HepG2 (cell line): ENCODE measurements around the gene CCDC69. TPM values are rescaled to one million over a fixed set of nuclear protein-coding genes. Genes with fewer than 3 reads are reported as not detected.

Source experiments
- CAMTA2 ChIP-seq: sonication (generic); formaldehyde crosslinking; IDR thresholded peaks from 2 replicates; pipeline ENCODE4 v1.4.0; 2020; ENCODE audit warnings: mild to moderate bottlenecking, missing genetic modification reagents, borderline replicate concordance
- DNMT3B ChIP-seq: conservative IDR thresholded peaks from 2 replicates; pipeline ENCODE4 v1.6.1; 2016; ENCODE audit warnings: missing biosample characterization, control low read depth
- MIXL1 ChIP-seq: IDR thresholded peaks from 2 replicates; pipeline ENCODE4 v1.6.1; 2016
- NCOA1 ChIP-seq: sonication (generic); formaldehyde crosslinking; IDR thresholded peaks from 2 replicates; pipeline ENCODE4 v1.9.0; 2021; ENCODE audit warnings: missing genetic modification reagents
- POGZ ChIP-seq: sonication (generic); formaldehyde crosslinking; IDR thresholded peaks from 2 replicates; pipeline ENCODE4 v1.4.0; 2020; ENCODE audit warnings: mild to moderate bottlenecking, missing genetic modification reagents
- SALL1 ChIP-seq: sonication (generic); formaldehyde crosslinking; IDR thresholded peaks from 2 replicates; pipeline ENCODE4 v1.8.0; 2022; ENCODE audit warnings: mild to moderate bottlenecking, missing genetic modification reagents
- SATB2 ChIP-seq: sonication (generic); formaldehyde crosslinking; IDR thresholded peaks from 2 replicates; pipeline ENCODE4 v1.5.0; 2020; ENCODE audit warnings: missing genetic modification reagents
- SRSF1 ChIP-seq: fragments of 200-400 bp; formaldehyde crosslinking; optimal IDR thresholded peaks from 2 replicates; pipeline ENCODE3; 2017; ENCODE audit warnings: mild to moderate bottlenecking, low read depth, low read length, moderate library complexity
- ZBTB1 ChIP-seq: sonication (generic); formaldehyde crosslinking; IDR thresholded peaks from 2 replicates; pipeline ENCODE4 v1.4.0; 2020; ENCODE audit warnings: missing genetic modification reagents, borderline replicate concordance
- ZNF296 ChIP-seq: sonication (generic); formaldehyde crosslinking; conservative IDR thresholded peaks from 2 replicates; pipeline ENCODE4 v1.5.0; 2020; ENCODE audit warnings: mild to moderate bottlenecking, missing genetic modification reagents
- ZNF550 ChIP-seq: sonication (generic); formaldehyde crosslinking; IDR thresholded peaks from 2 replicates; pipeline ENCODE4 v1.4.0; 2020; ENCODE audit warnings: mild to moderate bottlenecking, missing genetic modification reagents, borderline replicate concordance
- ZNF790 ChIP-seq: sonication (generic); formaldehyde crosslinking; IDR thresholded peaks from 2 replicates; pipeline ENCODE4 v1.8.0; 2022; ENCODE audit warnings: missing genetic modification reagents, mild to moderate bottlenecking, borderline replicate concordance
- polyA plus RNA-seq, 8 experiments: library from polyadenylated mRNA; depleted of rRNA in 3 of 8; stranded (reverse) in 7 of 8; unstranded in 1 of 8; fragments of >200 nt; fragmentation: Illumina TruSeq in 4 of 8; extraction: Trizol in 4 of 8; gene quantifications; 2 replicates each; pipeline versions ENCODE4 v1.2.1 to v1.2.3, GENCODE V29; 2011 to 2016; ENCODE audit warnings: low read depth in 4 of 8, missing spikeins in 1 of 8, mixed read lengths in 1 of 8; ENCODE audit not compliant: insufficient read depth in 1 of 8
- total RNA-seq, 5 experiments: library from RNA; depleted of rRNA; stranded (reverse); fragments of >200 nt; fragmentation: Illumina TruSeq; extraction: Trizol; gene quantifications; 2 replicates each; pipeline ENCODE4 v1.2.3, GENCODE V29; 2016; ENCODE audit warnings: low read depth in 1 of 5
- TF ChIP-seq, protein P1 (sequence below): sonication (generic); formaldehyde crosslinking; IDR thresholded peaks from 2 replicates; pipeline ENCODE4 v1.8.0; 2023; ENCODE audit warnings: mild to moderate bottlenecking, missing genetic modification reagents
- TF ChIP-seq, protein P2 (sequence below): sonication (generic); formaldehyde crosslinking; IDR thresholded peaks from 2 replicates; pipeline ENCODE4 v1.4.0; 2020; ENCODE audit warnings: missing genetic modification reagents, borderline replicate concordance
- TF ChIP-seq, protein P3 (sequence below): sonication (generic); formaldehyde crosslinking; IDR thresholded peaks from 2 replicates; pipeline ENCODE4 v1.4.0; 2020; ENCODE audit warnings: missing genetic modification reagents, mild to moderate bottlenecking, borderline replicate concordance
- TF ChIP-seq, protein P4 (sequence below): sonication (generic); formaldehyde crosslinking; IDR thresholded peaks from 2 replicates; pipeline ENCODE4 v1.4.0; 2020; ENCODE audit warnings: low read depth, mild to moderate bottlenecking, missing genetic modification reagents
- TF ChIP-seq, protein P5 (sequence below): sonication (generic); formaldehyde crosslinking; IDR thresholded peaks from 2 replicates; pipeline ENCODE4 v1.9.0; 2021; ENCODE audit warnings: missing genetic modification reagents, mild to moderate bottlenecking, borderline replicate concordance
- TF ChIP-seq, protein P6 (sequence below): sonication (generic); formaldehyde crosslinking; IDR thresholded peaks from 2 replicates; pipeline ENCODE4 v1.5.0; 2020; ENCODE audit warnings: missing genetic modification reagents, mild to moderate bottlenecking, borderline replicate concordance
- TF ChIP-seq, protein P7 (sequence below): sonication (generic); formaldehyde crosslinking; IDR thresholded peaks from 2 replicates; pipeline ENCODE4 v1.8.1; 2023; ENCODE audit warnings: mild to moderate bottlenecking, inconsistent platforms, moderate library complexity, missing genetic modification reagents, borderline replicate concordance

CCDC69 gene
- total and polyA plus RNA-seq, 2 of the 13 experiments (the other 11 are each of a cell fraction or from before 2014, with no cell fraction given) = 12.2 to 45.2 TPM

DNA sequence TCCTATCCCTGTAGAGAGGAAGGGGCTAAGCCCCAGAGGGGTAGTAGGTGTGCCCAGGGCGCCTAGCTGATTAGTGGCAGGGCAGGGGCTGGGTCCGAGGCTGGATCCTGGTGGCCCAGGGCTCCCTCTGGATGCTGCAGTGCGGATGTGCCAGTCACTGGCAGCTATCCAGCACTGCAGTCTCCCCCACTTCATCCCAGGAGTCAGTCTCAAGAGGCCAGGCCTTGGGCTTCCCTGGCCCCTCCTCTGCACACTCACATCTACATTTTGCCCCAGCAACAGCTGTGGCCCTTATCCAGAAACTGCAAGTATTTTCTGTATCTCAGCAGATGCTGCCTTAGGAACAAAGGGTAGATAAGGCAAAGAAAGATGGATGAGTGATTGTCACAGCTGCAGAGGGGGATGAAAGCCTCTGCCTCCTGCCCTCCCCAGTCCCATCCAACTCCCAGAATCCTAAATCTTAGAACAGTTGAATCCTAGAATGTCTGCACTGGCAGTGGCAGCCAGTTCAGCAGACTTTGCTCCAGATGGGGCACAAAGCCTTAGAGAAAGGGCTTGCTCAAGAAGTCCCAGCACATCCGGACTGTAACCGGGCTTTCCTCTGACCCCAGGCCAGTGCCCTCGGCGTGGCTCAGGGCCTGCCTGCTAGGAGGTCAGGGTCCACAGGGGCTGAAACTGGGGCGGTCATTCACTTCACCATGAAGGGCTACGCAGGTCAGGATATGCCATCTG lies 68.0 kb downstream of the CCDC69 start (continued):
- TF ChIP-seq CAMTA2 (CRISPR knock-in tag) (no peak), SRSF1 (no peak), ZNF550 (CRISPR knock-in tag) (no peak), NCOA1 (CRISPR knock-in tag) (no peak), DNMT3B (CRISPR knock-in tag) (no peak), SATB2 (CRISPR knock-in tag) (no peak), ZBTB1 (CRISPR knock-in tag) (no peak), MIXL1 (CRISPR knock-in tag) (no peak), ZNF296 (CRISPR knock-in tag) (no peak), ZNF790 (no peak), POGZ (peak; percentile 42; the same call in 1 of the 2 replicates), SALL1 (CRISPR knock-in tag) (peak; percentile 71)
- TF ChIP-seq, protein P1, sequence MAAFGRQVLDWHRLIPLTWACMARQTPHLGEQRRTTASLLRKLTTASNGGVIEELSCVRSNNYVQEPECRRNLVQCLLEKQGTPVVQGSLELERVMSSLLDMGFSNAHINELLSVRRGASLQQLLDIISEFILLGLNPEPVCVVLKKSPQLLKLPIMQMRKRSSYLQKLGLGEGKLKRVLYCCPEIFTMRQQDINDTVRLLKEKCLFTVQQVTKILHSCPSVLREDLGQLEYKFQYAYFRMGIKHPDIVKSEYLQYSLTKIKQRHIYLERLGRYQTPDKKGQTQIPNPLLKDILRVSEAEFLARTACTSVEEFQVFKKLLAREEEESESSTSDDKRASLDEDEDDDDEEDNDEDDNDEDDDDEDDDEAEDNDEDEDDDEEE (CRISPR knock-in tag) = no peak
- TF ChIP-seq, protein P2, sequence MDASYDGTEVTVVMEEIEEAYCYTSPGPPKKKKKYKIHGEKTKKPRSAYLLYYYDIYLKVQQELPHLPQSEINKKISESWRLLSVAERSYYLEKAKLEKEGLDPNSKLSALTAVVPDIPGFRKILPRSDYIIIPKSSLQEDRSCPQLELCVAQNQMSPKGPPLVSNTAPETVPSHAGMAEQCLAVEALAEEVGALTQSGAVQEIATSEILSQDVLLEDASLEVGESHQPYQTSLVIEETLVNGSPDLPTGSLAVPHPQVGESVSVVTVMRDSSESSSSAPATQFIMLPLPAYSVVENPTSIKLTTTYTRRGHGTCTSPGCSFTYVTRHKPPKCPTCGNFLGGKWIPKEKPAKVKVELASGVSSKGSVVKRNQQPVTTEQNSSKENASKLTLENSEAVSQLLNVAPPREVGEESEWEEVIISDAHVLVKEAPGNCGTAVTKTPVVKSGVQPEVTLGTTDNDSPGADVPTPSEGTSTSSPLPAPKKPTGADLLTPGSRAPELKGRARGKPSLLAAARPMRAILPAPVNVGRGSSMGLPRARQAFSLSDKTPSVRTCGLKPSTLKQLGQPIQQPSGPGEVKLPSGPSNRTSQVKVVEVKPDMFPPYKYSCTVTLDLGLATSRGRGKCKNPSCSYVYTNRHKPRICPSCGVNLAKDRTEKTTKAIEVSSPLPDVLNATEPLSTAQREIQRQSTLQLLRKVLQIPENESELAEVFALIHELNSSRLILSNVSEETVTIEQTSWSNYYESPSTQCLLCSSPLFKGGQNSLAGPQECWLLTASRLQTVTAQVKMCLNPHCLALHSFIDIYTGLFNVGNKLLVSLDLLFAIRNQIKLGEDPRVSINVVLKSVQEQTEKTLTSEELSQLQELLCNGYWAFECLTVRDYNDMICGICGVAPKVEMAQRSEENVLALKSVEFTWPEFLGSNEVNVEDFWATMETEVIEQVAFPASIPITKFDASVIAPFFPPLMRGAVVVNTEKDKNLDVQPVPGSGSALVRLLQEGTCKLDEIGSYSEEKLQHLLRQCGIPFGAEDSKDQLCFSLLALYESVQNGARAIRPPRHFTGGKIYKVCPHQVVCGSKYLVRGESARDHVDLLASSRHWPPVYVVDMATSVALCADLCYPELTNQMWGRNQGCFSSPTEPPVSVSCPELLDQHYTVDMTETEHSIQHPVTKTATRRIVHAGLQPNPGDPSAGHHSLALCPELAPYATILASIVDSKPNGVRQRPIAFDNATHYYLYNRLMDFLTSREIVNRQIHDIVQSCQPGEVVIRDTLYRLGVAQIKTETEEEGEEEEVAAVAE (CRISPR knock-in tag) = no peak
- TF ChIP-seq, protein P3, sequence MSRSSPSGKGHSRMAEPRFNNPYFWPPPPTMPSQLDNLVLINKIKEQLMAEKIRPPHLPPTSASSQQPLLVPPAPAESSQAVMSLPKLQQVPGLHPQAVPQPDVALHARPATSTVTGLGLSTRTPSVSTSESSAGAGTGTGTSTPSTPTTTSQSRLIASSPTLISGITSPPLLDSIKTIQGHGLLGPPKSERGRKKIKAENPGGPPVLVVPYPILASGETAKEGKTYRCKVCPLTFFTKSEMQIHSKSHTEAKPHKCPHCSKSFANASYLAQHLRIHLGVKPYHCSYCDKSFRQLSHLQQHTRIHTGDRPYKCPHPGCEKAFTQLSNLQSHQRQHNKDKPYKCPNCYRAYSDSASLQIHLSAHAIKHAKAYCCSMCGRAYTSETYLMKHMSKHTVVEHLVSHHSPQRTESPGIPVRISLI (CRISPR knock-in tag) = no peak
- TF ChIP-seq, protein P4, sequence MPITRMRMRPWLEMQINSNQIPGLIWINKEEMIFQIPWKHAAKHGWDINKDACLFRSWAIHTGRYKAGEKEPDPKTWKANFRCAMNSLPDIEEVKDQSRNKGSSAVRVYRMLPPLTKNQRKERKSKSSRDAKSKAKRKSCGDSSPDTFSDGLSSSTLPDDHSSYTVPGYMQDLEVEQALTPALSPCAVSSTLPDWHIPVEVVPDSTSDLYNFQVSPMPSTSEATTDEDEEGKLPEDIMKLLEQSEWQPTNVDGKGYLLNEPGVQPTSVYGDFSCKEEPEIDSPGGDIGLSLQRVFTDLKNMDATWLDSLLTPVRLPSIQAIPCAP (CRISPR knock-in tag) = no peak
- TF ChIP-seq, protein P5, sequence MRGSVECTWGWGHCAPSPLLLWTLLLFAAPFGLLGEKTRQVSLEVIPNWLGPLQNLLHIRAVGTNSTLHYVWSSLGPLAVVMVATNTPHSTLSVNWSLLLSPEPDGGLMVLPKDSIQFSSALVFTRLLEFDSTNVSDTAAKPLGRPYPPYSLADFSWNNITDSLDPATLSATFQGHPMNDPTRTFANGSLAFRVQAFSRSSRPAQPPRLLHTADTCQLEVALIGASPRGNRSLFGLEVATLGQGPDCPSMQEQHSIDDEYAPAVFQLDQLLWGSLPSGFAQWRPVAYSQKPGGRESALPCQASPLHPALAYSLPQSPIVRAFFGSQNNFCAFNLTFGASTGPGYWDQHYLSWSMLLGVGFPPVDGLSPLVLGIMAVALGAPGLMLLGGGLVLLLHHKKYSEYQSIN = no peak
- TF ChIP-seq, protein P6, sequence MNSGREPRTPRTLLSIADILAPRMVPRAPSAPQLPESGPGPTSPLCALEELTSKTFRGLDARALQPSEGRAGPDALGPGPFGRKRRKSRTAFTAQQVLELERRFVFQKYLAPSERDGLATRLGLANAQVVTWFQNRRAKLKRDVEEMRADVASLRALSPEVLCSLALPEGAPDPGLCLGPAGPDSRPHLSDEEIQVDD = no peak
- TF ChIP-seq, protein P7, sequence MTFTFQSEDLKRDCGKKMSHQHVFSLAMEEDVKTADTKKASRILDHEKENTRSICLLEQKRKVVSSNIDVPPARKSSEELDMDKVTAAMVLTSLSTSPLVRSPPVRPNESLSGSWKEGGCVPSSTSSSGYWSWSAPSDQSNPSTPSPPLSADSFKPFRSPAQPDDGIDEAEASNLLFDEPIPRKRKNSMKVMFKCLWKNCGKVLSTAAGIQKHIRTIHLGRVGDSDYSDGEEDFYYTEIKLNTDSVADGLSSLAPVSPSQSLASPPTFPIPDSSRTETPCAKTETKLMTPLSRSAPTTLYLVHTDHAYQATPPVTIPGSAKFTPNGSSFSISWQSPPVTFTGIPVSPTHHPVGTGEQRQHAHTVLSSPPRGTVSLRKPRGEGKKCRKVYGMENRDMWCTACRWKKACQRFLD (CRISPR knock-in tag) = no peak
